DMS79 (cell line): Measurements from ENCODE around the gene TVP23A.
"Not testable (repeated sequence)": the region's sequence is repeated elsewhere in the genome, so short reads cannot be mapped to it uniquely, and the experiment has no call there.

Experiments
- DNase-seq: peaks from one replicate; lab custom pipeline; 2025; lab: John Stamatoyannopoulos, UW

The TVP23A gene

DNA sequence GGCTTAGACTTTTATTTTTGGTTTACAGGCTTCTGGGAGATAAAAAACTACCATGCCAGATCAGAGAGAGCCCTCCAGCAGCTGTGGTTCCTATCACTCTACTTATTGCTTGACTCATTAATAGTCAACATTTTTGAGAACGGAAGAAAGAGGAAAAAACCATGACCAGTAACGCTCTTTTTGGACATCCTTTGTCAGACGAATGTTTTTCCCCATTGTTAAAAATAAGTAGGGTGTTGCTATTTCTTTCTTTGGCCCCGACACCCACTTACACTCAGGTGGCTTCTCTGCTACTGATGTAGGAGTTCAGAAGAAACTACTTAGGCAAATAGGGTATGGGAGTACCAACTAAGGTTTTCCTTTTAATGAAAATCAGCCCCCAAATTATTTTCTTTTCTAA is 27.5 kb downstream of the TVP23A start:
- no peak for DNase-seq

DNA sequence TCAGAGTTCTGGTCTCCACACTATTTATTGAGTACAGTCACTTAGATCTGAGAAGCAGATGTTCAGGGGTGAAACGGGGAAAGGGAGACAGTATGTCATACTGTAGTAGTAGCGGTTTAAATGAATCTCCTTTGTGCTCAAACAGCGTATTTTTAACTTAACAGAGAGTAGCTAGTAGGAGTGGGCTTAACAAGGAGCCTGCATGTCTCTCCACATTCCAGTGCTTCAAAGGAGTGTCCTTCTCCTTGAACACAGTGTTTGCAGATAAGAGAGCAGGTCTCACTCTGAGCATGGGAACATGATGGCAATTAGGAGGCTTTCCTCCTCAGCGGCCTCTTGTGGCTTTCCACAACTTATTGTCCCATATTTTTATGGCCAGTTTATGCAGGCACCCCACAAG is 30.0 kb downstream of the TVP23A start:
- DNase-seq: not testable (repeated sequence)

DNA sequence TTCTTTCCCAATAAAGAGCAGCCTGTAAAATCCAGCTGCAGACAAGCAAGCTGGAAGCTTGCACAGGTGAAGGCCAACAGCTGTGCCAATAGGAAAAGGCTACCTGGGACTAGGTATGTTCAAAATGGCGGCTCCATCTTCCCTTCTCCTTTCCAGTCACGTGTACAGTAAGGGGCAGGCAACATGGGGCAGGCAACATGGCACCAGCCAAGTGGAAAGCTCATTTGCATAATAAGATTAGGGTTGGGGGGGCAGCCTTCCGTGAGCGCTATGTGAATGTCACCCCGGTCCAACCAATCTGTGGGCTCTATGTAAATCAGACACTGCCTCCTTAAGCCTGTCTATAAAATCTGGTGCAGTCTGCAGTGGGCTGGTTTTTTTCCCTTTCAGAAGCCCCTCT is 31.3 kb downstream of the TVP23A start:
- DNase-seq: no peak

DNA sequence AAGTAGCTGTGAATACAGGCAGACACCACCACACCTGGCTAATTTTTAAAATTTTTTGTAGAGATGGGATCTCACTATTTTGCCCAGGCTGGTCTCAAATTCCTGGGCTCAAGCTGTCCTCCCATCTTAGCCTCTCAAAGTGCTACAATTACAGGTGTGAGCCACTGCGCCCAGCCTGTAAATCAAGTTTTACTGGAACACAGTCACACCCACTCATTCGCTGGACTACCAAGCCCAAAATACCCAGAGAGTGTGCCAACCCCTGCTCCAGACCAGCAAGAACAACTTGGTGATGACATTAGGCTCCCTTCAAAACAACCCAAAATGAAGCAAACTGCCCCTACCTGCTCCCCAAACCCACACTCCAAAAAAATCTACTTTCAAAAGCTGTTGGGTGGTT is 36.0 kb downstream of the TVP23A start:
- no peak for DNase-seq

DNA sequence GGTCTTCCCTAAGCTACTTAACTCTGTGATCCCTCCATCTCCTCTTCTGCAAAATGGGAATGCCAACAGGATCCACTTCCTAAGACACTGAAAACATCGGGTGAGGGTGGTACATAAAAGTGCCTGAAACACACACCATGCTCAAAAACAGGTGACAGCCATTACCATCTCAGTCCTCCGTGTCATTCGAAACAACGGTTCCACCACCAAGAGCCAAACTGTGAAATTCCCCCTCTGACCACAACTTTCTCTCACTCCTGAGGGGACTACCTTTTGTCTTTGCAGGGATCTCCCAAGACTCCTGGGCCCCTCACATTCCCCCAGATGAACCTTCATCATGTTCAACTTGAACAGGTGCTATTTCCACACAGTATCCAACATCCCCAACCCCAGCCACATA is 38.0 kb downstream of the TVP23A start:
- DNase-seq: no peak

DNA sequence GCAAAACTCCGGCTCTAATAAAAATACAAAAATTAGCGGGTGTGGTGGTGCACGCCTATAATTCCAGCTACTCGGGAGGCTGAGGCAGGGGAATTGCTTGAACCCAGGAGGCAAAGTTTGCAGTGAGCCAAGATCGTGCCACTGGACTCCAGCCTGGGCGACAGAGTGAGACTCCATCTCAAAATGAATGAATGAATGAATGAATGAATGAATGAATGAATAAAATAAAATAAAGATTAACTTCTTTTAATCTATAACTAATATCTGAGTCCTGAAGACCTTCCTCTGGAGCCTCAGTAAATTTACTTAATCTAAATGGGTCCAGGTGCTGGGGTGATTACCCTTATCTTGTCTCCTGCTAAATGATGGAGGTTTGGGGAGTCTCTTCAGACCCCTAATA is 38.7 kb downstream of the TVP23A start:
- not testable (repeated sequence) for DNase-seq

DNA sequence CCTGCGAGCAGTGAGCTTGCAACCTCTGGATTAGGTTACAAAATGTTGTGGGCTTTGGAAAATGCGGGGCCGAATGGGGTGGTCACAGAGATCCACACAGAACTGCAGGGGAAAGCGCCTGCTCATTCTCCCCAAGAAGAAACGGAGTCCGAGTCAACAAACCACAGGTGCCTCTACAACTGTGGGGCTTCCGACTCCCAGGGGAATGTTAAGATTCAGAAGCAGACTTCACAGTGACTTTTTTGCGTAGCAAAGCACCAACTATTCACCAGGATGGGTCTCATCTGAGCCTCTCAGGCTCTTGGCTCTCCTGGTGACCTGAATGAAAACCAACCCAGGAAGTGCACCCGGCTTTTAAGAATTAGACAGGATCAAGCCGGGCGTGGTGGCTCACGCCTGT is 41.2 kb downstream of the TVP23A start:
- no peak for DNase-seq

DNA sequence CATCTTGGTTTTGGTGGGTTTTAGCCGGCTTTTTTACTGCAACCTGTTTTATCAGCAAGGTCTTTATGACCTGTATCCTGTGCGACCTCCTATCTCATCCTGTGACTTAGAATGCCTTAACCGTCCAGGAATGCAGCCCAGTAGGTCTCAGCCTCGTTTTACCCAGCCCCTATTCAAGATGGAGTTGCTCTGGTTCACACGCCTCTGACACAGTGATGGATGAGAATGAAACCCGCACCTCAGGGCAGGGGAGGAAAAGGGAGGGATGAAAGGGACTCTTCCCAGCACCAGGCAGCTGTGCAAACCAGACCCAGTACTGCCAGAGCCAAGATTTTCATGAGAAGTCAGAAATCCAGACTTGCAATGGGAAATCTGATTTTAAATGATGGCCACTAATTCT is 41.7 kb downstream of the TVP23A start:
- DNase-seq: not testable (repeated sequence)

DNA sequence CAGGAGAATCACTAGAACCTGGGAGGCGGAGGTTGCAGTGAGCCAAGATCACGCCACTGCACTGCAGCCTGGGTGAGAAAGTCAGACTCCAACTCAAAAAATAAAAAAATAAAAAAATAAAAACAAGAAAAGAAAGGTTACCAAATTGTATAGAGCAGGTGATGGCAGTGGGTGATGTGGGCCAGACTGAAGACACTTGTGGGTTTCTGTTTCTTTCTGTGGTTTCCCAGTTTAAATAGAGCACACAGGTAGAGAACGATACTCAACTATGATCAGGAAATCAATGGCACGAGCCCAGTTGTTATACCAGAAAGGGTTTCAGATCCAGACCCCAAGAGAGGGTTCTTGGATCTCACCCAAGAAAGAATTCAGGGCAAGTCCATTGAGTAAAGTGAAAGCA is 42.3 kb downstream of the TVP23A start:
- peak; percentile 1 for DNase-seq

DNA sequence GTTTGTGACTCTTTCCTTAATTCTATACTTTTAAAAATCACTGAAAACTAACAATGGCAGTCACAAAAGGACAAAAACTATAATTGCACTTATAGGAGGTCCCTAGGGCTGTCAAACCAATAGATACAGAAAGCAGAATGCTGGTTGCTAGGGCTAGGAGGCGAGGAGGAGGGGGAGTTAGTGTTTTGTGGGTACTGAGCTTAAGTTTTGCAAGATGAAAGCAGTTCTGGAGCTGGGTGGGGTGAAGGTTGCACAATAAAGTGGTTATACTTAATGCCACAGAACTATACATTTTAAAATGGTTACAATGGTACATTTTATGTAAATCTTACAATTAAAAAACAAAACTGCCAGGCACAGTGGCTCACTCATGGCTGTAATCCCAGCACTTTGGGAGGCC is 47.7 kb downstream of the TVP23A start:
- no peak for DNase-seq

DNA sequence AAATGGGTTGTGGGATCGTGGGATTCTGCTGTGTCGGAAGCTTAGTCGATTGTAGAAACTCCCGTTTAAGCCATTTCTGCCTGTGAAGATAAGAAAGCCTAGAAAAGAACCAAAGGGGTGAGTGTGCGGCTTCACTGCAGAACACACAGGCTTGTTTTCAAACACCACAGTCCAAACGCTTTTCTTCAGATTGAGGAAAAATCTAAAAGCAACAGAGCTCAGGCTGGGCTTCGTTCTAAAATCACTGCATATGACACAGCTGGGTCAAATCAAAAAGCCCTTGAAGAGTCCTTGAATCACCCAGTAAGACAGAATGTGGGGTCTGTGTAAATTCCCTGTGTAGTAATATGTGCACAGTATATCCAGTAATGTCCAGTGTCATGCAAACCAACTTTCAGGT is 49.2 kb downstream of the TVP23A start:
- DNase-seq: no peak

DNA sequence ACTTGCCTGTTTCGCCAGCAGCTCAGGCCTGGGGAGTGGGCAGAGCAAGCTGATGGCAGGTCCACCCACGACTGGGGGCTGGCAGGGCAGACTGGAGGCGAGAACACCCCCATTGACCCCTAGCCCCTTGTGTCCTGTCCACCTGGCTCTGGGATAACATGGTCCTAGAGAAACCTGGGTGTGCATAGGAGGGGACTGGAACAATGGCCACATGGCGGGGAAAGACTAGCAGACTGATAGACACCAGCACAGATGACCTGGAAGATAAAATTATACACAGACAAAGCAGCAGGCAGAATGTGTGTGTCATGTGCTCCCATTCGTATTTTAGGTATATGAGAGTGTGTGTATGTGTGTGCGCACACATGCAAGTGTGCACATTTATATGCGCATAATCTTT is 51.5 kb downstream of the TVP23A start:
- no peak for DNase-seq

DNA sequence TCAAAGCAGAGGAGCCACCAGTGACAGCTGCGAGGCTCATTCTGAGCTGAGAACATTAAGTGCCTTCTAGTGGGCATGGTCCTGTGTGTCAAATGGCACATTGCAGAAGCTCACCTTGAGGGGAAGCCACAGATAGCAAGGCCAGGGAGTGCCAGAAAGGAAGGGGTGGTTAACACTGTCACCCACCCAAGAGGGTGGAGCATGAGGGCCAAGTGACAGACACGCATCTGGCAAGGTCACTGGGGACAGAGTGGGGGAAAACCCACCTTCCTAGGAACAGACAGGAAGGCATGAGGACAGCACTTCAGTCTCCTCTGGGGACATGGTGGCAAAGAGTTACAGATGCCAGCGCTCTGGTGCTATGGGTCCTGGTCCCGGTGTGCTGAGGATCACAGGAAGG is 52.8 kb downstream of the TVP23A start:
- DNase-seq: no peak

DNA sequence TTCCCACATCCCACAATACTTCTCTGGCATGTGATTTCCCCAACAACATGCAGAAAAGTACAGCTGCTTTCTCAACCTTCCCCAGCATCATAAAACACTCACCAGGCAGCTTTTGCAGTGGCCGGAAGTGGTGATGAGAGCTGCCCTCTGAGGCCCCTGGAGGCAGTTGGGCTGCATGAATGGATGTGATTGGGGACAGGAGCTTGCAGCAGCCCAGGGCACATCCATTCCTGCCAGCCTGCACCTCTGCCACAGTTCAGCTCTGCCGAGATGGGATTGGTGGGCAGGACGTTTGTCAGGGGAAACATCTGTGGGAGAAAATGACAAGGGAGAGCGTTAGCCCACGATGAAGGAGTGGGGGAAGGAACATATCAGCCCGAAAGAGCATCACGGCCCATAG is 55.1 kb downstream of the TVP23A start:
- DNase-seq: no peak

DNA sequence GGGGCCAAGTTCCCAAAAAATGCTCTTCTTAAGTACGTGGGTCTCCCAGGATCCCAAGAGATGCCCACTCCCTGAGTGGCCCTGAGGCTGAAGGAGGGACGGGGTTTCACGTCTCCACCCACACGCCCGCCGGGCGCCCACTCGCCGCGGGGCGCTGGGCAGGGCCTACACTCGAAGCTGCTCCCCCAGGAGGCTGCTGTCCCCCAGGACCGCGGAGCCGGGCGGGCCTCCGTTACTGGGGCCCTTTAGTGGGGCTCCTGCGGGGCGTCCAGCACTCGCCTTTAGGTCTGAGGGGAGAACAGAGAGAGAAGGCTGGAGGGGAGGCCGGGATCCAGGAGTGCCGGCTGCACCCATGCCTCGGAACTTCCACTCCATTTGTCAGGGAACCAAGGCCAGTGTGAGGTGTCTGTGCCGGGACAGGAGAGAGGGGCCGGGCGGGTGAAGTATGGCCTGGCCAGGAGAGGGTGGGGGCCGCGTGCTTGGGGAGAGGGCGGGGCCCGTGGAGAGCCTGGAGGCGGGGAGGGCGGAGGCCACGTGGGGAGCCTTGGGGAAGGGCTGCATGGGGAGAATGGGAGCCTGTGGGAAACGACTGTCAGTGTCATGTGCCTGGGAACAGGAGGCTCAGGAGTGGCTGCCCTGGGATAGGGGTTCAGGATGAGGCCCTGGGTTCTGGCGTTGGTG is 56.1 kb downstream of the TVP23A start:
- no peak for DNase-seq

DNA sequence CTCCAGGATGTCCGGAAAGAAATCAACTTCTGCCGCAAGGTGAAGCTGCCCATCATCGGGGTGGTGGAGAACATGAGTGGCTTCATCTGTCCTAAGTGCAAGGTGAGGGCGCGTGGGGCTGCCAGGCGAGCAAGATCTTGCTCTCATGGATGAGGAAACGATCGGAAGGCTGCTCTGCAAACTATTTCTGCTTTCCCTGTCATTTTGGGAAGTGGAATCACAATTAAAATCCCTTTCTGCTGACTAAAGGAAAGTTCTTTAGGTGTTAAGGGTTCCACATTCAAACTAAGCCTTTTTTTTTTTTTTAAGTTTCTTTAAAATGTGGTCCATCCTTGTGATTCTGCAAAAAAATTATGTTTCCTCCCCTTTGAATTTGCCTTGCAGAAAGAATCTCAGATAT is 57.2 kb downstream of the TVP23A start:
- DNase-seq: no peak

DNA sequence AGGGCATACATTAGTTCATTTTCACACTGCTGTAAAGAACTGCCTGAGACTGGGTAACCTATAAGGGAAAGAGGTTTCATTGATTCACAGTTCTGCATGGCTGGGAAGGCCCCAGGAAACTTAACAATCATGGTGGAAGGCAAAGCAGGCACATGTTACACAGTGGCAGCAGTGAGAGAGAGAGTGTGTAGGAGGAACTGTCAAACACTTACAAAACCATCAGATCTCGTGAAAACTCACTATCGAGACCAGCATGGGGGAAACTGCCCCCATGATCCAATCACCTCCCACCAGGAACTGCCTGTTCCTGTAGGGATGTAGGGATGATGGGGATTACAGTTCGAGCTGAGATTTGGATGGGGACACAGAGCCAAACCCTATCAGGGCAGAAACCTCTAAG is 57.7 kb downstream of the TVP23A start:
- no peak for DNase-seq

DNA sequence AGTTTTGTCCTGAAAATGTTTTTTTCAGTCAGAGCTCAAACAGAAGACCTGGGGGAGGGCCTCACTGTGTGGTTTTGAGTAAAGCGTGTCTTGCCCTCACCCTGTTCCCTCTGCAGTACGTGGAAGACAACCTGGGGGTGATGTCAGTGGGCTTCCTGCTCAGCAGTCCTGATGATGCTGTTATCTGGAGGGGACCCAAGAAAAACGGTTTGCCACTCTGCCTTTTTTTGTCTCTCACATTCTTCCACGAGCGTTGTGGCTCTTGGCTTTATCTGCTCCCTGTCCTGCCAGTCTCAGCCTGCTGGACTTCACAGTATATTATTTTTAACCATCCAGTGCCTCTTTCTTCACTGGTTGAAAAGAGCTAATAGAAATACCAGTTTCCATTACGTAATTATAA is 62.0 kb downstream of the TVP23A start:
- DNase-seq: no peak

DNA sequence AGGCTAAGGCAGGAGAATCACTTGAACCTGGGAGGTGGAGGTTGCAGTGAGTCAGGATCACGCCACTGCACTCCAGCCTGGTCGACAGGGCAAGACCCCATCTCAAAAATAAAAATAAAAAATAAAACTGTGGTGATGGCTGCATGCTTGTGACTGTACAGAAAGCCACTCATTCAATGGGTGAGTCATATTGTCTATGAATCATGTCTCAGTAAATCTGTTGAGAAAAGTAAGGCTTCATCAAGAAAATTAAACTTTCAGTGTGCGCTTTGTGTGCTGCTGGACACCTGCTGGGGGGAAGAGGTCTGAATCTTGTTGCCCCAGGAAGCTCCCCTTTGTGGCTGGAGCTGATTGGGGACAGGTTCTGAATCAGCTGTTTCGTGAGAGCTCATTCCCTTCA is 63.7 kb downstream of the TVP23A start:
- DNase-seq: no peak

DNA sequence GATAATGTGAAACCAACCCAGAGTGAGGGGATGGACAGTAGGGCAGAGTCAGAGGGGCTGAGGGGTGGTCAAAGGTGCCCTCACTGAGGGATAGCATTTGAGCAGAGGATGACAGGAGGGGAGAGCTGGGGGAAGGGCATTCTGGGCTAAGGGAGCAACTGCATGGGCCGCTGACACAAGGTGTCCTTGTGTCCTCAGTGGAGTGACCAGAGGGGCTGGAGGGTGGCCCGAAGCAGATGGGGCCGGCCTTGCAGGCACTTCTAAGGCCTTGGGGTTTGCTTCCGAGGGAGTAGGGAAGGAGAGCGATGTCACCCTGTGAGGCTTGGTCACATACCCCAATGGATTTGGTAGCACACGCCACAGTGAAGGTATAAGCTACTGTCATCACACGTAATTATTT is 64.9 kb downstream of the TVP23A start:
- no peak for DNase-seq

DNA sequence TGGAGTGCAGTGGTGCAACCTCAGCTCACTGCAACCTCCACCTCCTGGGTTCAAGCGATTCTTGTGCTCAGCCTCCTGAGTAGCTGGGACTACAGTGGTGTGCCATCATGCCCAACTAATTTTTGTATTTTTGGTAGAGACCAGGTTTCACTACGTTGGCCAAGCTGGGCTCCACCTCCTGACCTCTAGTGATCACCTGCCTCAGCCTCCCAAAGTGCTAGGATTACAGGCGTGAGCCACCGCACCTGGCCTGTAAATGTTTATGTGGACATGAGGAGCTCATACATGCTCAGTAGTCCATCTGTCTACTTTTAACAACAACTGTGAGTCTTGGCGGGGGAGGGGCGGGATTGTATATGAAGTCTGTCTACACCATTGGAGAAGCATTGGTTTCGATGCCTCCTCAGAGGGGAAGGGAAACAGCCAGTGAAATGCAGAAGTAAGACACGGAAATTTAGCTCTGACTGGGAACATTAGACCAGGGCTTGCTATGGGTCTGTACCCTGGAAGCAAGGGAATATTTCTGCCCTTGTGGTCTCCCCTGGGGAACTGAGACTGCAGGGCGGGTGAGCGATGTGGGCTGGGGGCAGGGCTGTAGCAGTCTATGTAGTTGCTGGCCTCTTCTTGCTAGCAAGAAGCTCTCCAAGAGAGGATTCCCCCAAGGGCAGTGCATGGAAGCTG is 65.6 kb downstream of the TVP23A start:
- no peak for DNase-seq

DNA sequence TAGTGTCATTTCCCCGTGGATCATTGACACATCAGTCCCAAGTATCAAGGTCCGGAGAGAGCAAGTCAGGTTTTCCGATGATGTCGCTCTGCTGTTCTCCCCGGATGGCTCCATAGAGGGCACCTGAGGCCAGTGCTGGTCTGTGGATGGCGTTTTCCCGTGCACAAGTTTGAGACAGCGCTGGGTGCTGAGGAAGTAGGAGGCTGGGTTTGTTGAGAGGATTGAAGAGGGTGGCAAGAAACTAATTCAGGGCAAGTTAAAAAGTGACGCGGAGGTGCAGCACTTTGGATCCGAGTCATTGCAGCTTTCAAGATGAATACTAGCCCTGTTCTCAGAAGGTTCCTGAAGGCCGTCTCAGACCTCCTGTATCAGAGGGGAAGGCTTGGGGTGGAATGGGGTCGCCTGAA is 67.3 kb downstream of the TVP23A start:
- DNase-seq: no peak

DNA sequence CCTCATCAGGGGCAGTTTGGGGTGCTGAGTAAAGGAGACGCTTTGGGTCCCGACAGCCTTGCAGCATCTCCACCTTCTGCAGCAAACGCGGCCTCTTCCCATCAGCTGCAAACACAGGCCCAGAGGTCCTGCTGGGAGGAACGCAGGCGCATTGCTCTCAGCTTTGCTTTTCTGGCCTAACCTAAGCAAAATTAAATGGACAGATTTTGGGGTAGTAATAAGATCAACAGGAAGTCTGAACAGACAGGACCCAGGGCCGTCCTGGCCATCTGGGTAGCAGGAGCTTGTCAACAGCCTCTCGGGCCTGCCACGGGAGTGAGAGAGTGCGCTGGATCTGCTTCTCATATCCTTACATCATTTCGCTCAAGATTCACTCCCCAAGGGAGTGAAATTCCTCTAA is 67.8 kb downstream of the TVP23A start:
- DNase-seq: no peak

DNA sequence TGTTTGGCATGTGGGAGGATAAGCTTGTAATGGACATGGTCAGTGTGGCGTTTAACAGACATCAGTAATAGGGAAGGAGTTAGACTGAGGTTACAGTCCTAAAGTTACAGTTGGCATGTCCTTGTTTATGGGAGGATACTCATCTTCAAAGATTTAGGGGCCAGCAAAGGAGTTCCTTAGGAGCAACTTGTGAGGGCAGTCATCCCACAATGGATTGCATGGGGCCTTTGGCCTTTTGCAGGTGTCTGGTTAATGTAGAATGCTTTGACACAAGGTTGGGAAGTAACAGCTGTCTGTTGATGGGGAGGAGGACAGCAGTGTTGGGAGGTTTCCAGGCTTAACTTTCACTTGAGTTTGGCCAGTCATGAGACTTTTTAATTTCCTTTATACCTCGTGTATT is 72.8 kb downstream of the TVP23A start:
- no peak for DNase-seq
